PFSK-1 (cell line): Measurements from ENCODE around the gene MAP3K12.

Experiments used
- POLR2AphosphoS5 ChIP-seq: IDR thresholded peaks from 2 replicates; pipeline ENCODE4 v1.6.1; 2012; ENCODE audit warnings: low read depth, mild to moderate bottlenecking, control low read depth, low read length, moderate library complexity
- TF ChIP-seq, protein P1 (sequence below), 2 experiments: IDR thresholded peaks; 2 replicates each; pipeline versions ENCODE4 v1.6.1 to v1.8.0; 2011 to 2012; ENCODE audit warnings: low read depth in 2 of 2, low read length in 2 of 2, control low read depth in 1 of 2, inconsistent platforms in 1 of 2, mild to moderate bottlenecking in 1 of 2, moderate library complexity in 1 of 2; ENCODE audit not compliant: insufficient read depth in 1 of 2

- no peak for TF ChIP-seq POLR2AphosphoS5
- TF ChIP-seq, protein P1, sequence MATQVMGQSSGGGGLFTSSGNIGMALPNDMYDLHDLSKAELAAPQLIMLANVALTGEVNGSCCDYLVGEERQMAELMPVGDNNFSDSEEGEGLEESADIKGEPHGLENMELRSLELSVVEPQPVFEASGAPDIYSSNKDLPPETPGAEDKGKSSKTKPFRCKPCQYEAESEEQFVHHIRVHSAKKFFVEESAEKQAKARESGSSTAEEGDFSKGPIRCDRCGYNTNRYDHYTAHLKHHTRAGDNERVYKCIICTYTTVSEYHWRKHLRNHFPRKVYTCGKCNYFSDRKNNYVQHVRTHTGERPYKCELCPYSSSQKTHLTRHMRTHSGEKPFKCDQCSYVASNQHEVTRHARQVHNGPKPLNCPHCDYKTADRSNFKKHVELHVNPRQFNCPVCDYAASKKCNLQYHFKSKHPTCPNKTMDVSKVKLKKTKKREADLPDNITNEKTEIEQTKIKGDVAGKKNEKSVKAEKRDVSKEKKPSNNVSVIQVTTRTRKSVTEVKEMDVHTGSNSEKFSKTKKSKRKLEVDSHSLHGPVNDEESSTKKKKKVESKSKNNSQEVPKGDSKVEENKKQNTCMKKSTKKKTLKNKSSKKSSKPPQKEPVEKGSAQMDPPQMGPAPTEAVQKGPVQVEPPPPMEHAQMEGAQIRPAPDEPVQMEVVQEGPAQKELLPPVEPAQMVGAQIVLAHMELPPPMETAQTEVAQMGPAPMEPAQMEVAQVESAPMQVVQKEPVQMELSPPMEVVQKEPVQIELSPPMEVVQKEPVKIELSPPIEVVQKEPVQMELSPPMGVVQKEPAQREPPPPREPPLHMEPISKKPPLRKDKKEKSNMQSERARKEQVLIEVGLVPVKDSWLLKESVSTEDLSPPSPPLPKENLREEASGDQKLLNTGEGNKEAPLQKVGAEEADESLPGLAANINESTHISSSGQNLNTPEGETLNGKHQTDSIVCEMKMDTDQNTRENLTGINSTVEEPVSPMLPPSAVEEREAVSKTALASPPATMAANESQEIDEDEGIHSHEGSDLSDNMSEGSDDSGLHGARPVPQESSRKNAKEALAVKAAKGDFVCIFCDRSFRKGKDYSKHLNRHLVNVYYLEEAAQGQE (IDR thresholded peaks at IDR 0.05; ENCODE audit: insufficient read depth in 1 of 2, low read depth in 2 of 2, low read length in 2 of 2), result no peak
These were observed 13.1 kb downstream of the MAP3K12 start for GRCh38 chr12:53485955-53486735.
